Astrocyte (in vitro differentiated cells and primary cell): ENCODE results near the gene AQP1.

ENCODE experiments used
- CTCF ChIP-seq: IDR thresholded peaks from 2 replicates; pipeline ENCODE4 v1.5.1; 2011; ENCODE audit warnings: low read depth, mild to moderate bottlenecking, inconsistent platforms, low read length, moderate library complexity; ENCODE audit not compliant: insufficient read depth
- EZH2 ChIP-seq: IDR thresholded peaks from 2 replicates; pipeline ENCODE4 v1.6.1; 2012; ENCODE audit warnings: mild to moderate bottlenecking, low read length, inconsistent platforms; ENCODE audit not compliant: insufficient read depth

- TF ChIP-seq CTCF = no peak
- TF ChIP-seq EZH2 = no peak
These were observed 17.6 kb upstream of the AQP1 start for GRCh38 chr7:30894009-30894408.
